Endodermal cell (in vitro differentiated cells): ENCODE results near the gene PCF11. TPM values are rescaled to one million over a fixed set of nuclear protein-coding genes. Genes with fewer than 3 reads are reported as not detected.
"Not testable (repeated sequence)": the region's sequence is repeated elsewhere in the genome, so short reads cannot be mapped to it uniquely, and the experiment has no call there.

ENCODE experiments used
- DNase-seq: peaks from one replicate; pipeline ENCODE4 v3.0.0-alpha.2; 2017
- H3K27ac ChIP-seq: 2 replicates; pipeline ENCODE4 v1.5.1; 2013; ENCODE audit warnings: mild to moderate bottlenecking, low read depth, low read length, moderate library complexity
- H3K27me3 ChIP-seq: 2 replicates; pipeline ENCODE4 v1.6.1; 2013; ENCODE audit warnings: mild to moderate bottlenecking, low read length, moderate library complexity; ENCODE audit not compliant: insufficient read depth, control insufficient read depth, poor library complexity, severe bottlenecking
- H3K36me3 ChIP-seq: 2 replicates; pipeline ENCODE4 v1.7.0; 2013; ENCODE audit warnings: mild to moderate bottlenecking, low read length, moderate library complexity; ENCODE audit not compliant: control insufficient read depth, insufficient read depth
- H3K4me1 ChIP-seq: one replicate; pipeline ENCODE4 v1.7.0; 2013; ENCODE audit warnings: low read length; ENCODE audit not compliant: control insufficient read depth, insufficient read depth
- H3K4me3 ChIP-seq: 2 replicates; pipeline ENCODE4 v1.5.1; 2013; ENCODE audit warnings: mild to moderate bottlenecking, low read length, moderate library complexity
- H3K9ac ChIP-seq: 2 replicates; pipeline ENCODE4 v1.6.1; 2013; ENCODE audit warnings: mild to moderate bottlenecking, low read length, moderate library complexity; ENCODE audit not compliant: poor library complexity, severe bottlenecking; ENCODE audit errors: extremely low read depth
- H3K9me3 ChIP-seq: 2 replicates; pipeline ENCODE4 v1.6.1; 2013; ENCODE audit warnings: mild to moderate bottlenecking, low read length, moderate library complexity; ENCODE audit not compliant: control insufficient read depth
- H3K27ac Mint-ChIP-seq: 2 replicates; pipeline ENCODE4 v1.8.0; 2020; ENCODE audit warnings: mixed read lengths
- H3K27me3 Mint-ChIP-seq: 2 replicates; pipeline ENCODE4 v1.8.0; 2021; ENCODE audit warnings: mild to moderate bottlenecking, mixed read lengths; ENCODE audit not compliant: insufficient read depth
- H3K36me3 Mint-ChIP-seq: 2 replicates; pipeline ENCODE4 v1.8.0; 2020; ENCODE audit warnings: low read depth, mixed read lengths
- H3K4me1 Mint-ChIP-seq: 2 replicates; pipeline ENCODE4 v1.8.0; 2020; ENCODE audit warnings: mixed read lengths
- H3K4me3 Mint-ChIP-seq: 2 replicates; pipeline ENCODE4 v1.8.0; 2020; ENCODE audit warnings: mild to moderate bottlenecking, moderate library complexity, mixed read lengths
- H3K9me3 Mint-ChIP-seq: 2 replicates; pipeline ENCODE4 v1.8.0; 2020; ENCODE audit warnings: mild to moderate bottlenecking, mixed read lengths
- CTCF ChIP-seq: fragments of 200-600 bp; sonication (generic); conservative IDR thresholded peaks from 2 replicates; pipeline ENCODE4 v1.5.0; 2021; ENCODE audit warnings: antibody characterized with exemption, mild to moderate bottlenecking
- WGBS, 2 experiments: methylation state at CpG; one replicate each; pipeline versions ENCODE4 v1.1.5 to v1.1.7; 2013; ENCODE audit warnings: missing lambda C conversion rate in 2 of 2, mixed read lengths in 1 of 2; ENCODE audit not compliant: insufficient coverage in 1 of 2, insufficient read length in 1 of 2; 5-methylcytosine and 5-hydroxymethylcytosine counted together
- total RNA-seq, 2 donors: library from RNA; stranded (reverse); fragmentation: NEBNext Ultra II Directional in 1 of 2; extraction: Animal tissue kit (Norgen Biotek cat#: 25700) in 1 of 2; gene quantifications; 2 replicates in 1 of 2; 3 replicates in 1 of 2; pipeline ENCODE4 v1.2.1, GENCODE V29; 2021

The PCF11 gene
- total RNA-seq, 2 donors from 2014 or later = 52.7 to 67.7 TPM

- Mint-ChIP-seq H3K4me3 (no peak overlapping the region), H3K36me3 (no peaks in the 10 kb centered on the region), H3K9me3 (no peaks in the 10 kb centered on the region), H3K27ac (no peak overlapping the region), H3K27me3 (no peaks in the 10 kb centered on the region), H3K4me1 (no peaks in the 10 kb centered on the region)
- Histone ChIP-seq H3K4me3 (no peak overlapping the region), H3K4me1 (no peaks in the 10 kb centered on the region), H3K27me3 (no peaks in the 10 kb centered on the region), H3K36me3 (no peaks in the 10 kb centered on the region), H3K27ac (no peak overlapping the region), H3K9ac (no peak overlapping the region), H3K9me3 (no peaks in the 10 kb centered on the region)
- 86 to 89% methylated on average over 4 of the region's 5 CpGs for WGBS, 2 experiments
- TF ChIP-seq CTCF = no peak
- DNase-seq = no peak
Observed at GRCh38 chr11:83125577-83125976, 31.4 kb upstream of the PCF11 start.

GRCh38 chr11:83127310-83127637 is 29.7 kb upstream of the PCF11 start:
- no peak overlapping the region for H3K27ac Mint-ChIP-seq
- H3K36me3 Mint-ChIP-seq = no peaks in the 10 kb centered on the region
- TF ChIP-seq CTCF = no peak

GRCh38 chr11:83132191-83132590 is 24.7 kb upstream of the PCF11 start:
- no peak overlapping the region for H3K4me3 Mint-ChIP-seq
- DNase-seq = no peak
- no peaks in the 10 kb centered on the region for H3K4me1 Mint-ChIP-seq
- no peaks in the 10 kb centered on the region for H3K27me3 ChIP-seq
- H3K9ac ChIP-seq = no peak overlapping the region
- H3K27me3 Mint-ChIP-seq = no peaks in the 10 kb centered on the region
- no peak overlapping the region for H3K27ac ChIP-seq
- WGBS, 2 experiments = 95 to 100% methylated on average over 3 to 4 of the region's 4 CpGs
- H3K9me3 ChIP-seq = no peaks in the 10 kb centered on the region
- H3K9me3 Mint-ChIP-seq = peaks cover 20% of the 10 kb centered on the region
- no peak for TF ChIP-seq CTCF
- no peak overlapping the region for H3K27ac Mint-ChIP-seq
- H3K4me1 ChIP-seq = no peaks in the 10 kb centered on the region
- H3K36me3 Mint-ChIP-seq = peaks cover 3% of the 10 kb centered on the region
- H3K36me3 ChIP-seq = no peaks in the 10 kb centered on the region
- H3K4me3 ChIP-seq = no peak overlapping the region

More at GRCh38 chr11:83127310-83127637, 29.7 kb upstream of the PCF11 start:
- Histone ChIP-seq H3K36me3 (no peaks in the 10 kb centered on the region), H3K4me1 (no peaks in the 10 kb centered on the region), H3K27me3 (no peaks in the 10 kb centered on the region), H3K9ac (no peak overlapping the region), H3K4me3 (no peak overlapping the region), H3K27ac (no peak overlapping the region), H3K9me3 (no peaks in the 10 kb centered on the region)
- Mint-ChIP-seq H3K4me1 (no peaks in the 10 kb centered on the region), H3K9me3 (peaks cover 7% of the 10 kb centered on the region), H3K27me3 (no peaks in the 10 kb centered on the region), H3K4me3 (no peak overlapping the region)
- no peak for DNase-seq
- 94 to 99% methylated on average over 5 of the region's 5 CpGs for WGBS, 2 experiments

GRCh38 chr11:83133266-83133665 is 23.7 kb upstream of the PCF11 start:
- not testable (repeated sequence) for H3K27me3 ChIP-seq, H3K27ac ChIP-seq, H3K4me3 ChIP-seq, H3K9ac ChIP-seq, H3K9me3 ChIP-seq, H3K27ac Mint-ChIP-seq, H3K4me1 ChIP-seq, H3K27me3 Mint-ChIP-seq, H3K36me3 Mint-ChIP-seq, DNase-seq, H3K4me3 Mint-ChIP-seq, H3K4me1 Mint-ChIP-seq, H3K36me3 ChIP-seq
- peaks cover 20% of the 10 kb centered on the region for H3K9me3 Mint-ChIP-seq
- no CpG with 5 or more reads among the region's 29 CpGs for WGBS, 2 experiments
